Glutamatergic neuron (in vitro differentiated cells): ENCODE data around the gene FMN1. TPM values are rescaled to one million over a fixed set of nuclear protein-coding genes. Genes with fewer than 3 reads are reported as not detected.

Experiments
- DNase-seq: peaks from one replicate; pipeline ENCODE4 v3.0.0; 2022
- H3K27ac Mint-ChIP-seq: one replicate; pipeline ENCODE4 v1.8.0; 2020; ENCODE audit warnings: mild to moderate bottlenecking, mixed read lengths, inconsistent platforms; ENCODE audit not compliant: unreplicated experiment
- H3K27me3 Mint-ChIP-seq: one replicate; pipeline ENCODE4 v1.8.0; 2020; ENCODE audit warnings: mild to moderate bottlenecking, moderate library complexity, mixed read lengths, inconsistent platforms; ENCODE audit not compliant: unreplicated experiment
- H3K36me3 Mint-ChIP-seq: one replicate; pipeline ENCODE4 v1.8.0; 2020; ENCODE audit warnings: mild to moderate bottlenecking, mixed read lengths, inconsistent platforms; ENCODE audit not compliant: unreplicated experiment
- H3K4me1 Mint-ChIP-seq: one replicate; pipeline ENCODE4 v1.8.0; 2020; ENCODE audit warnings: mild to moderate bottlenecking, low read depth, mixed read lengths, inconsistent platforms; ENCODE audit not compliant: unreplicated experiment
- H3K4me3 Mint-ChIP-seq: one replicate; pipeline ENCODE4 v1.8.0; 2020; ENCODE audit warnings: mild to moderate bottlenecking, mixed read lengths, inconsistent platforms; ENCODE audit not compliant: unreplicated experiment
- H3K9me3 Mint-ChIP-seq: one replicate; pipeline ENCODE4 v1.8.0; 2020; ENCODE audit warnings: mild to moderate bottlenecking, moderate library complexity, mixed read lengths, inconsistent platforms; ENCODE audit not compliant: unreplicated experiment
- CTCF ChIP-seq: fragments of 200-600 bp; sonication (generic); IDR thresholded peaks from one replicate; pipeline ENCODE4 v1.5.0; 2021; ENCODE audit not compliant: partially characterized antibody, unreplicated experiment
- total RNA-seq: library from RNA; stranded (reverse); fragmentation: NEBNext Ultra II Directional; extraction: Animal tissue kit (Norgen Biotek cat#: 25700); gene quantifications from one replicate; pipeline ENCODE4 v1.2.1, GENCODE V29; 2021; ENCODE audit not compliant: unreplicated experiment

Gene FMN1
- total RNA-seq, 1 donor from 2014 or later, result 1.1 TPM

- Mint-ChIP-seq H3K27ac (no peak overlapping the region), H3K4me3 (no peak overlapping the region), H3K27me3 (no peaks in the 10 kb centered on the region), H3K4me1 (no peaks in the 10 kb centered on the region), H3K36me3 (no peaks in the 10 kb centered on the region), H3K9me3 (no peaks in the 10 kb centered on the region)
- no peak for TF ChIP-seq CTCF
- no peak for DNase-seq
These were observed 315.4 kb downstream of the FMN1 start for GRCh38 chr15:32878869-32879805.

- H3K4me1 Mint-ChIP-seq, result no peaks in the 10 kb centered on the region
- H3K27ac Mint-ChIP-seq, result no peak overlapping the region
These were observed 316.2 kb downstream of the FMN1 start for GRCh38 chr15:32878342-32878741.

GRCh38 chr15:32877252-32878019, 317.1 kb downstream of the FMN1 start:
- Mint-ChIP-seq H3K9me3 (no peaks in the 10 kb centered on the region), H3K27me3 (no peaks in the 10 kb centered on the region), H3K4me1 (no peaks in the 10 kb centered on the region), H3K27ac (no peak overlapping the region), H3K36me3 (no peaks in the 10 kb centered on the region), H3K4me3 (no peak overlapping the region)
- DNase-seq, result no peak
- no peak for TF ChIP-seq CTCF

More at GRCh38 chr15:32878342-32878741, 316.2 kb downstream of the FMN1 start:
- Mint-ChIP-seq H3K4me3 (no peak overlapping the region), H3K9me3 (no peaks in the 10 kb centered on the region), H3K36me3 (no peaks in the 10 kb centered on the region), H3K27me3 (no peaks in the 10 kb centered on the region)
- TF ChIP-seq CTCF, result no peak
- no peak for DNase-seq

GRCh38 chr15:32873284-32874114, 321.0 kb downstream of the FMN1 start:
- H3K4me1 Mint-ChIP-seq, result no peaks in the 10 kb centered on the region
- no peak for DNase-seq
- no peaks in the 10 kb centered on the region for H3K9me3 Mint-ChIP-seq
- no peak overlapping the region for H3K4me3 Mint-ChIP-seq
- peaks cover 3% of the 10 kb centered on the region for H3K27me3 Mint-ChIP-seq
- no peak for TF ChIP-seq CTCF
- H3K27ac Mint-ChIP-seq, result no peak overlapping the region
- H3K36me3 Mint-ChIP-seq, result no peaks in the 10 kb centered on the region
